ENCODE data around the gene BCL2L12. TPM values are rescaled to one million over a fixed set of nuclear protein-coding genes. Genes with fewer than 3 reads are reported as not detected.
"Not testable (repeated sequence)": the region's sequence is repeated elsewhere in the genome, so short reads cannot be mapped to it uniquely, and the experiment has no call there.

The BCL2L12 gene
- total RNA-seq, 4 donors from 2014 or later: 3.1 to 23.8 (median 3.5) TPM

- no peaks in the 10 kb centered on the region for H3K27me3 ChIP-seq
- no peaks in the 10 kb centered on the region for H3K36me3 ChIP-seq
- intact Hi-C loops (cut with DNase I; ENCODE audit: low total_unique reads): no loop called here
- no peaks in the 10 kb centered on the region for H3K4me1 ChIP-seq
- no peak for TF ChIP-seq POLR2A (IDR thresholded peaks at IDR 0.05)
- TF ChIP-seq CTCF (IDR thresholded peaks at IDR 0.05): no peak
- no peak for DNase-seq
- H3K27ac ChIP-seq: no peak overlapping the region
- no peaks in the 10 kb centered on the region for H3K9me3 ChIP-seq
- H3K4me3 ChIP-seq: no peak overlapping the region
Observed at GRCh38 chr19:49626226-49626625, 39.5 kb upstream of the BCL2L12 start.

- H3K36me3 ChIP-seq: no peaks in the 10 kb centered on the region
- H3K4me3 ChIP-seq: no peak overlapping the region
- H3K27ac ChIP-seq: no peak overlapping the region
- no peaks in the 10 kb centered on the region for H3K9me3 ChIP-seq
- no peaks in the 10 kb centered on the region for H3K27me3 ChIP-seq
- TF ChIP-seq POLR2A (IDR thresholded peaks at IDR 0.05): no peak
- no peak for TF ChIP-seq CTCF (IDR thresholded peaks at IDR 0.05)
- H3K4me1 ChIP-seq: no peaks in the 10 kb centered on the region
- intact Hi-C loops (cut with DNase I; ENCODE audit: low total_unique reads): no loop called here
- no peak for DNase-seq
Observed at GRCh38 chr19:49629659-49630058, 36.1 kb upstream of the BCL2L12 start.

GRCh38 chr19:49631014-49631588 lies 34.6 kb upstream of the BCL2L12 start:
- Histone ChIP-seq H3K4me1 (no peaks in the 10 kb centered on the region), H3K4me3 (no peak overlapping the region), H3K36me3 (no peaks in the 10 kb centered on the region), H3K27ac (peak overlapping the region in 1 of 2 donors; percentile 45), H3K27me3 (no peaks in the 10 kb centered on the region), H3K9me3 (no peaks in the 10 kb centered on the region)
- intact Hi-C loops (cut with DNase I; ENCODE audit: low total_unique reads): no loop called here
- no peak for DNase-seq
- TF ChIP-seq CTCF (IDR thresholded peaks at IDR 0.05): no peak
- TF ChIP-seq POLR2A (IDR thresholded peaks at IDR 0.05): no peak

- intact Hi-C loops (cut with DNase I; ENCODE audit: low total_unique reads): no loop called here
- Histone ChIP-seq H3K4me3 (no peak overlapping the region), H3K9me3 (no peaks in the 10 kb centered on the region), H3K4me1 (no peaks in the 10 kb centered on the region), H3K36me3 (no peaks in the 10 kb centered on the region), H3K27ac (no peak overlapping the region), H3K27me3 (no peaks in the 10 kb centered on the region)
- DNase-seq: no peak
- TF ChIP-seq POLR2A (IDR thresholded peaks at IDR 0.05) (no peak), CTCF (IDR thresholded peaks at IDR 0.05) (no peak)
Observed at GRCh38 chr19:49631610-49632192, 34.0 kb upstream of the BCL2L12 start.

GRCh38 chr19:49632576-49632975 lies 33.2 kb upstream of the BCL2L12 start:
- intact Hi-C loops (cut with DNase I; ENCODE audit: low total_unique reads): no loop called here
- Histone ChIP-seq H3K4me3 (no peak overlapping the region), H3K27ac (no peak overlapping the region), H3K36me3 (no peaks in the 10 kb centered on the region), H3K9me3 (no peaks in the 10 kb centered on the region), H3K27me3 (no peaks in the 10 kb centered on the region), H3K4me1 (no peaks in the 10 kb centered on the region)
- TF ChIP-seq POLR2A (IDR thresholded peaks at IDR 0.05) (no peak), CTCF (IDR thresholded peaks at IDR 0.05) (no peak)
- no peak for DNase-seq

- H3K9me3 ChIP-seq; H3K27ac ChIP-seq; H3K4me3 ChIP-seq; H3K27me3 ChIP-seq; H3K36me3 ChIP-seq; DNase-seq; H3K4me1 ChIP-seq; intact Hi-C loops (cut with DNase I; ENCODE audit: low total_unique reads): not testable (repeated sequence)
Observed at GRCh38 chr19:49633273-49633672, 32.5 kb upstream of the BCL2L12 start.
